ENCODE measurements around the gene NDE1.

The NDE1 gene

DNA sequence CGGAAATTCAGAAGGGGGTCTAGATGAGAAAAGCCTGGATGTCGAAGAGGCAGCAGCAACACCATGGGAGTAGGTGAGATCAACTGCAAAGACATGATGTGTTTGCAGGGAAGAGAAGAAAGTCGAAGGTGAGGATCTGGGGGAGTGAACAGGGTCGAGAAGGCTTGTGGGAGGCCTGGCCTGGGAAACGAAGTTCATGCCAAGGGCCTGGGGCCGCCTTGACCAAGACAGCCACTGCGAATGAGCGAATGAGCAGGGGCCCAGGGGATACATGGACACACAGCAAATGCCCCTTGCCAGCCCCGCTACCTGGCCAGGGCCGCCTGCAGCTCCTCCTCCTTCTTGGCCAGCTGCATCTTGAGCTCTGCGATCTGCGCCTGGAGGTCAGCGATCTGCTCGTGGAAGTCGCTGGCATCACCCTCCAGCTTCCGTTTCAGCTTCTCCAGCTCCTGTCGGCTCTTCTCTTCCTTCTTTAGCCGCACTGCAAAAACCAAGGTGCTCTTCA is 87.1 kb downstream of the NDE1 start:
- no peak for DNase-seq (ENCODE audit: low read depth, low spot score)

DNA sequence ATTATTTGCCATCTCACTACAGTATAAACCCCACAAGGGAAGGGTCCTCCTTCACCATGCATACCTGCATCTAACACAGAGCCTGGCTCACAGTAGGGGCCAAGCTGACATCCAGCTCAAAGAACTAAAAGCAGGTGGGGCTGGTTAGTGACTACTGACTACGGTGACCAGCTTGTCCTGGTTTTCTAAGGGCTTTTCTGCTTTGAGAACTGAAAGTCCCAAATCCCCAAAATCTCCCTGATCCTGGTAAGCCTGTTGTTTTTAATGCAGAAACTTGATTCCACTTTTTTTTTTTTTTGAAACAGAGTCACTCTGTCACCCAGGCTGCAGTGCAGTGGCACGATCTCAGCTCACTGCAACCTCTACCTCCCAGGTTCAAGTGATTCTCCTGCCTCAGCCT is 89.4 kb downstream of the NDE1 start:
- no peak for DNase-seq (ENCODE audit: low read depth, low spot score)

- DNase-seq (ENCODE audit: low read depth, low spot score): no peak
These were observed 89.9 kb downstream of the NDE1 start for GRCh38 chr16:15739950-15740349.

- no peak for DNase-seq (ENCODE audit: low read depth, low spot score)
These were observed 91.3 kb downstream of the NDE1 start for GRCh38 chr16:15741207-15741871.

DNA sequence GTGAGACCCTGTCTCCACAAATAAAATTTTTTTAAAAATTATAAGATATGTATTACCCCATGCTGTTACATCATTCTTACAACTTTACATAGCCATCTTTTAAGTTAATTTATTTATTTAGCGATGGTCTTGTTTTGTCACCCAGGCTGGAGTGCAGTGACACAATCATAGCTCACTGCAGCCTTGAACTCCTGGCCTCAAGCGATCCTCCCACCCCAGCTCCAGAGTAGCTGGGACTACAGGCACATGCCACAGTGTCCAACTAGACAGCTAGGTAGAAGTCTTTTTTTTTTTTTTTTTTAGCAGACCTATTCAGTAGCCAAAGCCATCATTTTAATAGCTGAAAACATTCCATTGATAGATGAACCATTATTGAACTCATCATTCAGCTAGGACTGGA is 92.7 kb downstream of the NDE1 start:
- no peak for DNase-seq (ENCODE audit: low read depth, low spot score)

DNA sequence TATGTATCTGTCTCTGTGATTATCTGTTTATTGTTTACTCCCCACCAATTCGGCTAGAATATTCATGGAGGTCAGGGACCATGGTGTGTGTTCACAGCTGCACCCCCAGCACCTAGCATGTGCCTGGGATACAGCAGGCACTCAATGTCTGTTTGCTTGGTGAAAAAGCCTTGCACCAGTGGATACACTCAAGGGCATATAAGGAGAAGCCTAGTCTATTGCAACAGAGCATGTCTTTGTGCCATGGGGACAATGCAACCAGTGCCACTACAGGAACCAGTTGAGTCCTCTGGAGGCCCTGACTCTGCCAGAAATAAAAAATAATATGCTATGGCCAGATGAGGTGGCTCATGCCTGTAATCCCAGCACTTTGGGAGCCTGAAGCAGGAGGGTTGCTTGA is 93.6 kb downstream of the NDE1 start:
- no peak for DNase-seq (ENCODE audit: low read depth, low spot score)

- DNase-seq (ENCODE audit: low read depth, low spot score): no peak
These were observed 96.3 kb downstream of the NDE1 start for GRCh38 chr16:15746332-15746731.

GRCh38 chr16:15747937-15748336 is 97.9 kb downstream of the NDE1 start:
- DNase-seq (ENCODE audit: low read depth, low spot score): no peak

- no peak for DNase-seq (ENCODE audit: low read depth, low spot score)
These were observed 98.6 kb downstream of the NDE1 start for GRCh38 chr16:15748654-15749053.

GRCh38 chr16:15749371-15749770 is 99.3 kb downstream of the NDE1 start:
- no peak for DNase-seq (ENCODE audit: low read depth, low spot score)

DNA sequence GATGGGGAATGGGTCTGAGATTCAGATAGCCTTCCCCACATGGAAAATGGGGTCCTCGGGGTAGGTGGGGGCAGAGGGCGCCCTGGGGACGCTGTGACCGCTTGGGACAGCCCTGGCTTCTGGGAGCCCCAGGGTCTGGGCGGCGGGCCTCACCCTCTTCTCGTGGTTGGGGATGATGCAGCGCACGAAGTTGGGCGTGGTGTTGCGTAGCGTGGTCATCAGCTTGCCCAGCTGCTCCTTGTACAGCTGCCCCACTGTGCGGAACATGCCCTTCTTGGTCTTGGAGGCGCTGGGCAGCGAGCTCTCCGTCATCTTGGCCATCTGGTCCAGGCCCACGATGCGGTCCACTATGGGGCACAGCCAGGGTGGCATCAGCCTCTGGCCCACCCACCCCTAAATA is 99.9 kb downstream of the NDE1 start:
- DNase-seq (ENCODE audit: low read depth, low spot score): no peak

- no peak for DNase-seq (ENCODE audit: low read depth, low spot score)
These were observed 101.9 kb downstream of the NDE1 start for GRCh38 chr16:15751940-15752339.

- no peak for DNase-seq (ENCODE audit: low read depth, low spot score)
These were observed 102.9 kb downstream of the NDE1 start for GRCh38 chr16:15752717-15753488.

DNA sequence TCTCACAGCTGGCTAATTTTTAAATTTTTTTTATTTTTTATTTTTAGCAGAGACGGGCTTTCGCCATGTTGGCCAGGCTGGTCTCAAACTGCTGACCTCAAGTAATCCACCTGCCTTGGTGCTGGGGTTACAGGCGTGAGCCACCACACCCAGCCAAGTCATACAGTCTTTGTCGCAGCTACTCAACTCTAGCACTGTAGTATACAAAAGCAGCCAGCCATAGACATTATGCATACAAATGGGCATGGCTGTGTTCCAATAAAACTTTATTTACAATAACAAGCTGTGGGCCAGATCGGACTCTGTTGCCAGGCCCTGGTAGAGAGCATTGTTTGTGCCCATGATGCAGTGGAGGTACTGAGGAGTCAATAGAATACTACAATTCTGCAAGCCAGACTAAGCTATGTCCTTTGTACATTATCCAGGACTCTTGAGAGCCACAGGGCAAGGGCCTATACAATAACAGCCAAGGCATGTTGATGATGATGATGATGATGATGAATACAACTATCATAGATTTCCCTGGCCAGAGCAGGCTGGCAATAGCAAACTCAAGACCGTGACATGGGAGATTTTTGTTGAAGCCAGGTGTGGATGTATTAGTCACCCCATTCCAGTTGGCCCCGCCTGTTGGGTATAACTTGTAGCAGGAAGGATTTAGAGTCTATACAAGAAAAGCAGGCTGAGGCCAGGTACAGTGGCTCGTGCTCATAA is 104.9 kb downstream of the NDE1 start:
- no peak for DNase-seq (ENCODE audit: low read depth, low spot score)

- no peak for DNase-seq (ENCODE audit: low read depth, low spot score)
These were observed 107.0 kb downstream of the NDE1 start for GRCh38 chr16:15757077-15757386.

DNA sequence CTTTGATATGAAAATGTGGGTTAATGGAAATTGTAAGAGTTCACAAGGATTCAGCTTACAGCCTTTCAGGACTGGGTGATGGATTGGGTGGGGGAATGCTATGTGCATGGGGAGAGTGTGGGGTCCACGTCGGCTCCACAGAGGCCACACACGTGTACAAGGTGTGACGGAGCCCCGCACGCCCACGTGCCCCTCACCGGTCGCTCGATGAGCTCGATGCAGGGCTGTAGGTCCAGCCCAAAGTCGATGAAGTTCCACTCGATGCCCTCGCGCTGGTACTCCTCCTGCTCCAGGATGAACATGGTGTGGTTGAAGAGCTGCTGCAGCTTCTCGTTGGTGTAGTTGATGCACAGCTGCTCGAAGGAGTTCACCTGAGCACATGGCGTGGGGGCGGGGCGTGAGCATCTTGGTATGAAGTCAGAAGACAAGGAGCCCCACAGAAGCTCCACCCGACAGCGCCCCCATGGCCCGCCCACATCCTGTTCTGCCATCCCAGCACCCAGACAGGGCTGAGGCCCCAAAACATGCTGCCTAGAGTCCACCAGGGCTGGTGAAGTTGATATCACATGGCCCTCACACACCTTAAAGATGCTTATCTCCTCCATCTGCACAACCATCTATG is 107.7 kb downstream of the NDE1 start:
- DNase-seq (ENCODE audit: low read depth, low spot score): no peak

DNA sequence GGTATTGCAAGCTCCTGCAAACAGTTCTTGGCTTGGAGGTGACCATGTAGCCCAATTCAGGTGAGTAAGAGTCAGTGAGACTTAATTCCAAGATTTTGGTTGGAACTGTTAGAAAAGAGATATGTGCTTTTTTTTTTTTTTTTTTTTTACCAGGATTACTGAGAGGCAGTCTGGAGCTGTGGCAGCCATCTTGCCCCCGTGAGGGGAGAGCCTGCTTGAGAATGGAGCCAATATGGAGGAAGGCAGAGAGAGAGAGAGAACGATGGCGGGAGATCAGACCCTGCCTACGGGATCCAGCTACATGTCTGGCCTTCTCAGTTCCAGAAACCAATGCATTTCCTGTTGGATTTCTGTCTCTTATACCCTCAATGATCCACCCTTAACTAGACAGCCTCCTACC is 109.0 kb downstream of the NDE1 start:
- no peak for DNase-seq (ENCODE audit: low read depth, low spot score)

DNA sequence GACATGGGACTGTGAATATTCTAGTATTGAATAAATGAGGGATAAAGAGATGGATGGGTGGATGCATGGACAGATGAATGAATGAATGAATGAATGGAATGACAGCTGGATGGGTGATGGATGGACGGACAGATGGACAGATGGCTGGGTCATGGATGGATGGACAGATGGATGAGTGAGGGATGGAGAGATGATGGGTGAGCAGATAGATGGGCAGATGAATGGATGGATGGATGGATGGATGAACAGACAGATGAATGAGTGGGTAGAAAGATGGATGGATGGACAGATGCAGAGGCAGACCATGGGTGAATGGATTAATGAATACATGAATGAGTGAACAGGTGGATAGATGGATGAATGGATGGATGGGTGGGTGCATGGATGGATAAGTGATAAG is 110.1 kb downstream of the NDE1 start:
- DNase-seq (ENCODE audit: low read depth, low spot score): no peak

- DNase-seq (ENCODE audit: low read depth, low spot score): no peak
These were observed 114.1 kb downstream of the NDE1 start for GRCh38 chr16:15764112-15764511.

DNA sequence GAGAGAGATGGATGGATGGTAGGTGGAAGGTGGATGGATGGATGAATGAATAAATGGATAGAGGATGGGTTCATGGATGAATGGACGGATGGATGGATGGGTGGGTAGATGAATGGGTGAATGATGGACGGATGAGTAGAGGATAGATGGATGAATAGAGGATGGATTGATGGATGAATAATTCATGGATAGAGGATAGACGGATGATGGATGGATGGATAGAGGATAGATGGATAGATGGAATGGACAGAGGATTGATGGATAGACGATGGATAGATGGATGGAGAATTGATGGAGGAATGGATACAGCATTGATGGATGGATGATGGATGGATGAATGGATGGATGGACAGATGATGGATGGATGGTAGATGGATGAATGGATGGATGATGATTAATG is 115.1 kb downstream of the NDE1 start:
- DNase-seq (ENCODE audit: low read depth, low spot score): no peak

DNA sequence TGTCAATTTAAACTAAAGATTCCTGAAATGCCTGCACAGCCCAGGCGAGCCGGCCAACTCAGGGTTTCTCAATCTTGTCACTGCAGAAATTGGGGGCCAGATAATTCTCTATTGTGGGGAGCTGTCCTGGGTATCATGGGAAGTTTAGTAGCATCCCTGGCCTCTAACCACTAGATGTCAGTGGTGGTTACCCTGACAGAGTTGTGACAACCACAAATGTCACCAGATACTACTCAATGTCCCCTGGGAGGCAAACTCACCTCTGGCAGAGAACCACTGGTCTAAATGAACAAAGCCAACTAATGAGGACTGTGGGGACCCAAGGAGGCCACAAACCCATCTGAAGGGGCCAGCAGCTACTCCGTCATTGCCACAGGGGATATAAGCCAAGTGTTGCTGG is 115.8 kb downstream of the NDE1 start:
- DNase-seq (ENCODE audit: low read depth, low spot score): no peak

DNA sequence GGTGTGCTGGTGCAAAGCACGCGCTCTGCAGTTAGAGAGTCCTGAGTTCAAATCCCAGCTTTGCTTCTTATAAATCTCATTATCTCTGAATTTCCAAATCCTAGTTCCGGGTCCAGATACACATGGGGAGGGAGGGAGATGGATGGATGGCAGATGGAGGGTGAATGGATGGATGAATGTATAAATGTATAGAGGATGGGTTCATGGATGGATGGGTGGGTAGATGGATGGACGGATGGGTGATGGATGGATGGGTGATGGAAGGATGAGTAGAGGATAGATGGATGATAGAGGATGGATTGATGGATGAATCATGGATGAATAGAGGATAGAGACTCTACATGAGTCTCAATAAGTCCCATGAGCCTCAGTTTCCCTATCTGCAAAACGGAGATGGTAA is 116.9 kb downstream of the NDE1 start:
- DNase-seq (ENCODE audit: low read depth, low spot score): no peak
